Measurements from ENCODE around the gene GIPC2. TPM values are rescaled to one million over a fixed set of nuclear protein-coding genes. Genes with fewer than 3 reads are reported as not detected.

GIPC2 gene
- total RNA-seq, 1 donor = 0.63 TPM

- no peak overlapping the region for H3K4me3 ChIP-seq (ENCODE audit: low read depth, low read length)
- DNase-seq (ENCODE audit: low read depth) = no peak
- TF ChIP-seq, protein P1, sequence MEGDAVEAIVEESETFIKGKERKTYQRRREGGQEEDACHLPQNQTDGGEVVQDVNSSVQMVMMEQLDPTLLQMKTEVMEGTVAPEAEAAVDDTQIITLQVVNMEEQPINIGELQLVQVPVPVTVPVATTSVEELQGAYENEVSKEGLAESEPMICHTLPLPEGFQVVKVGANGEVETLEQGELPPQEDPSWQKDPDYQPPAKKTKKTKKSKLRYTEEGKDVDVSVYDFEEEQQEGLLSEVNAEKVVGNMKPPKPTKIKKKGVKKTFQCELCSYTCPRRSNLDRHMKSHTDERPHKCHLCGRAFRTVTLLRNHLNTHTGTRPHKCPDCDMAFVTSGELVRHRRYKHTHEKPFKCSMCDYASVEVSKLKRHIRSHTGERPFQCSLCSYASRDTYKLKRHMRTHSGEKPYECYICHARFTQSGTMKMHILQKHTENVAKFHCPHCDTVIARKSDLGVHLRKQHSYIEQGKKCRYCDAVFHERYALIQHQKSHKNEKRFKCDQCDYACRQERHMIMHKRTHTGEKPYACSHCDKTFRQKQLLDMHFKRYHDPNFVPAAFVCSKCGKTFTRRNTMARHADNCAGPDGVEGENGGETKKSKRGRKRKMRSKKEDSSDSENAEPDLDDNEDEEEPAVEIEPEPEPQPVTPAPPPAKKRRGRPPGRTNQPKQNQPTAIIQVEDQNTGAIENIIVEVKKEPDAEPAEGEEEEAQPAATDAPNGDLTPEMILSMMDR (IDR thresholded peaks at IDR 0.05; ENCODE audit: insufficient read depth, low read length) = no peak
These were observed 132.0 kb downstream of the GIPC2 start for GRCh38 chr1:78177708-78178270.

GRCh38 chr1:78178816-78179215 is 133.1 kb downstream of the GIPC2 start:
- TF ChIP-seq, protein P1 (IDR thresholded peaks at IDR 0.05; ENCODE audit: insufficient read depth, low read length) = no peak
- DNase-seq (ENCODE audit: low read depth) = no peak
- H3K4me3 ChIP-seq (ENCODE audit: low read depth, low read length) = no peak overlapping the region

DNA sequence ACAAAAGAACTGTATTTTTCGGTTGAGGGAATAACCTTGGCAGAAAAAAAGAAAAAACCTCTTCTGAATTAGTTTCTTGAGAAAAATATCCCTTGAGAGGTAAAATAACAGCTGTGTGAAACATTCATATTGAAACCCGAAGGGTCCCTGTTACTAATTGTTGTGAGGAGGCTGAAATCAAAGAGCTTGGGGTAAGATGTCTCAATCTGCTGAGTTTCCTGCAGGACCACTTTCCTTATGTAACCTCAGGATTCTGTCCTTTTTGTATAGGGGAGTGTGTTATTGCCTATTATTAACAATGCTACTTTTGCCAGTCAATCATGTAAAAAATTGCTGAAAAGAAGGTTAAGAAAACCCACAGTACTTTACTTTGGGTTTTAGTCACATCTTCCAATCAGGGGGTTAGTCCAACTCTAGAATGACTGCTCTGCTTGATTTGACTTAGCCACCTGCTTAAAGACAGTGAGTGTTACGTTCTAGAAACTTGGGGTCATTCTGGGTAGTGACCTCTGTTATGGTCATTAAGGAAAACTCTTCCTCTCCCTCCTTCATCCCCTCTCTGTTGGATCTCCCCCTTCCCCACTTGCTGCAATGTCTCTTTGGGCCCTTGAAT is 138.8 kb downstream of the GIPC2 start:
- TF ChIP-seq, protein P1 (IDR thresholded peaks at IDR 0.05; ENCODE audit: insufficient read depth, low read length) = no peak
- no peak for DNase-seq (ENCODE audit: low read depth)
- no peak overlapping the region for H3K4me3 ChIP-seq (ENCODE audit: low read depth, low read length)

Small RNA genes within 50 kb of the gene (small RNA-seq; reads per million reads assigned to genes)
- gene AC103591.3 (2.4 reads per million, percentile 74 among the genes with 10 or more reads in this experiment), gene RNA5SP22 (0.45 reads per million), gene RNU6-1102P (not detected)

Other genes with a start within 250 kb of the GIPC2 start
- 17.6 and 66.4 TPM in 2 replicates for gene NEXN, start 157.3 kb upstream of the GIPC2 start, total RNA-seq (ENCODE audit: low replicate concordance)
- gene FUBP1, start 66.9 kb upstream of the GIPC2 start, total RNA-seq (ENCODE audit: low replicate concordance) = 32.4 and 87.7 TPM in 2 replicates
- gene DNAJB4, start 41.0 kb upstream of the GIPC2 start, total RNA-seq (ENCODE audit: low replicate concordance) = 42.0 and 52.7 TPM in 2 replicates